K562 (cell line): ENCODE measurements around the gene RFC2. TPM values are rescaled to one million over a fixed set of nuclear protein-coding genes. Genes with fewer than 3 reads are reported as not detected.

Experiments
- ATAC-seq: fragments of 200-7000 bp; cut with Tn5 transposase; 3 replicates; pipeline ENCODE4 v1.9.1; 2020; ENCODE audit warnings: moderate library complexity
- BruUV-seq: library from RNA; stranded (reverse); fragments of 400-500 nt; replicated peaks from 2 replicates; lab custom pipeline; 2021; lab: Mats Ljungman, UMichigan
- CTCF ChIA-PET: fragments of 300-600 bp; formaldehyde crosslinking; extraction: SDS; loops from one replicate; lab custom pipeline; 2021; ENCODE audit warnings: low intra/inter-chr PET ratio; lab: Yijun Ruan, JAX
- POLR2A ChIA-PET: fragments of 300-600, 350-650 bp; sonication (Branson Sonifier 250); formaldehyde crosslinking; extraction: SDS; loops from one replicate; lab custom pipeline; 2021; ENCODE audit warnings: antibody characterized with exemption, inconsistent platforms; lab: Yijun Ruan, JAX
- DNase-seq, 4 experiments: peaks; one replicate each; pipeline versions ENCODE4 v3.0.0 to v3.0.0-alpha.2; 2011 to 2018; ENCODE audit warnings: low spot score in 3 of 4, mixed read lengths in 3 of 4; ENCODE audit errors: extremely low read depth in 1 of 4
- FAIRE-seq: peaks from 2 replicates; lab custom pipeline; 2011; peaks lifted over from hg19 to GRCh38; lab: Jason Lieb, UNC
- H2AFZ ChIP-seq: 2 replicates; pipeline ENCODE4 v1.6.0; 2011; ENCODE audit warnings: low read depth, low read length, control low read depth, inconsistent platforms
- H3K27ac ChIP-seq: fragments of 200-600 bp; 3 replicates; pipeline ENCODE4 v1.8.0; 2011; ENCODE audit warnings: low read depth, mild to moderate bottlenecking, control low read depth, inconsistent platforms, low read length, moderate library complexity, mixed read lengths; ENCODE audit errors: extremely low read depth
- H3K27me3 ChIP-seq, 2 experiments: fragments of 300-600 bp in 1 of 2; 2 replicates in 1 of 2; 3 replicates in 1 of 2; pipeline versions ENCODE4 v1.6.0 to v1.8.0; 2011; ENCODE audit warnings: inconsistent platforms in 2 of 2, low read length in 2 of 2, mild to moderate bottlenecking in 1 of 2, mixed read lengths in 1 of 2, moderate library complexity in 1 of 2; ENCODE audit not compliant: control insufficient read depth in 2 of 2, insufficient read depth in 2 of 2
- H3K36me3 ChIP-seq: fragments of 300-600 bp; 3 replicates; pipeline ENCODE4 v1.8.0; 2011; ENCODE audit warnings: mild to moderate bottlenecking, low read length, inconsistent platforms; ENCODE audit not compliant: control insufficient read depth, insufficient read depth
- H3K4me1 ChIP-seq, 2 experiments: fragments of 200-600 bp in 1 of 2; replicated peaks in 1 of 2; 2 replicates in 1 of 2; 3 replicates in 1 of 2; pipeline versions ENCODE4 v1.5.1 to v1.8.0; 2011; ENCODE audit warnings: inconsistent platforms in 2 of 2, low read length in 2 of 2, mild to moderate bottlenecking in 1 of 2, mixed read lengths in 1 of 2, moderate library complexity in 1 of 2; ENCODE audit not compliant: control insufficient read depth in 2 of 2, insufficient read depth in 2 of 2
- H3K4me2 ChIP-seq: 2 replicates; pipeline ENCODE4 v1.6.1; 2011; ENCODE audit warnings: low read length, control low read depth, inconsistent platforms, mixed read lengths; ENCODE audit not compliant: insufficient read depth
- H3K4me3 ChIP-seq: fragments of 200-600 bp; sonication (generic), shearing (Covaris generic); 2 replicates; pipeline ENCODE4 v1.5.1; 2016; ENCODE audit warnings: control low read depth, inconsistent platforms
- H3K79me2 ChIP-seq: fragments of 200-600 bp; 3 replicates; pipeline ENCODE4 v1.8.0; 2011; ENCODE audit warnings: low read length, inconsistent platforms; ENCODE audit not compliant: control insufficient read depth, insufficient read depth
- H3K9ac ChIP-seq, 2 experiments: 2 replicates each; pipeline versions ENCODE4 v1.6.0 to v1.6.1; 2011; ENCODE audit warnings: low read depth in 2 of 2, low read length in 2 of 2, control low read depth in 1 of 2, inconsistent platforms in 1 of 2, mild to moderate bottlenecking in 1 of 2, mixed read lengths in 1 of 2; ENCODE audit not compliant: insufficient read depth in 1 of 2
- H3K9me1 ChIP-seq: one replicate; pipeline ENCODE4 v1.6.0; 2011; ENCODE audit warnings: inconsistent platforms, mild to moderate bottlenecking, low read length, moderate library complexity; ENCODE audit not compliant: control insufficient read depth, insufficient read depth
- H3K9me3 ChIP-seq: replicated peaks from 2 replicates; pipeline ENCODE4 v1.5.1; 2011; ENCODE audit warnings: low read depth, low read length, inconsistent platforms; ENCODE audit not compliant: control insufficient read depth, insufficient read depth
- H4K20me1 ChIP-seq: replicated peaks from 2 replicates; pipeline ENCODE4 v1.6.1; 2011; ENCODE audit warnings: low read length, inconsistent platforms, mixed read lengths; ENCODE audit not compliant: control insufficient read depth, insufficient read depth
- BCOR ChIP-seq: fragments of 450-650 bp; IDR thresholded peaks from 2 replicates; pipeline ENCODE4 v1.6.1; 2016
- NCOA1 ChIP-seq: fragments of 450-650 bp; IDR thresholded peaks from 2 replicates; pipeline ENCODE4 v1.6.1; 2016; ENCODE audit warnings: low read depth
- POLR2AphosphoS5 ChIP-seq: IDR thresholded peaks from 2 replicates; pipeline ENCODE4 v1.6.1; 2011; ENCODE audit warnings: mild to moderate bottlenecking, low read depth, low read length, moderate library complexity; ENCODE audit not compliant: control insufficient read depth, insufficient read depth
- POLR2G ChIP-seq: fragments of 200-400 bp; formaldehyde crosslinking; IDR thresholded peaks from 2 replicates; pipeline ENCODE4 v1.6.1; 2017; ENCODE audit warnings: low read depth, mild to moderate bottlenecking, antibody characterized with exemption, low read length, moderate library complexity
- SUPT5H ChIP-seq: fragments of 450-650 bp; IDR thresholded peaks from 2 replicates; pipeline ENCODE4 v1.6.1; 2016
- ZNF518B ChIP-seq: fragments of 250-450 bp; sonication (Bioruptor Pico); IDR thresholded peaks from 2 replicates; pipeline ENCODE4 v1.5.0; 2021; ENCODE audit warnings: mild to moderate bottlenecking, moderate library complexity
- WGBS: fragments of 100-300 bp; shearing (Covaris generic); methylation state at CpG from one replicate; pipeline ENCODE4 v1.1.6; 2016; ENCODE audit warnings: low coverage, mixed read lengths; ENCODE audit not compliant: insufficient coverage; ENCODE audit errors: missing lambda C conversion rate; 5-methylcytosine and 5-hydroxymethylcytosine counted together
- in situ Hi-C: fragments of 300-500 bp; cut with MboI; formaldehyde crosslinking; loops from 4 replicates; pipeline ENCODE4 v1.15.0; 2018; ENCODE audit warnings: inconsistent platforms, mixed read lengths
- intact Hi-C: fragments of 100-400 bp; cut with micrococcal nuclease; formaldehyde crosslinking; loops from 2 replicates; pipeline ENCODE4 v1.14.2; 2022
- polyA plus RNA-seq, 8 experiments: library from polyadenylated mRNA; depleted of rRNA in 4 of 8; stranded (reverse) in 5 of 8; unstranded in 3 of 8; fragments of >200 nt; fragmentation: Nextera tagmentation in 2 of 8; fragmentation: Illumina TruSeq in 1 of 8; extraction: Ambion mirVana in 2 of 8; extraction: Trizol in 1 of 8; gene quantifications; 2 replicates each; pipeline versions ENCODE4 v1.2.1 to v1.2.3, GENCODE V29; 2011 to 2014; ENCODE audit warnings: inconsistent platforms in 1 of 8, missing spikeins in 1 of 8
- total RNA-seq, 7 experiments: library from RNA; depleted of rRNA in 6 of 7; stranded (reverse); fragments of >200 nt in 6 of 7; fragmentation: Illumina TruSeq in 2 of 7; extraction: Trizol in 2 of 7; gene quantifications; 2 replicates each; pipeline versions ENCODE4 v1.2.1 to v1.2.3, GENCODE V29; 2011 to 2021; ENCODE audit warnings: low replicate concordance in 1 of 7

Gene RFC2
- total and polyA plus RNA-seq, 9 of the 15 experiments (the other 6 are each of a cell fraction or from before 2014, with no cell fraction given): 32.5 to 161 (median 102) TPM

GRCh38 chr7:74228951-74229900 lies 25.0 kb downstream of the RFC2 start:
- FAIRE-seq: no peak
- WGBS: 94% methylated on average over 9 of the region's 9 CpGs
- Histone ChIP-seq H3K4me2 (no peak overlapping the region), H3K4me3 (no peak overlapping the region), H3K4me1 (peaks cover 6 to 7% of the 10 kb centered on the region in 2 experiments; a peak in 4 of 5 replicates), H2AFZ (no peak overlapping the region), H3K9ac (peak overlapping the region in 1 of 2 experiments; percentile 57; a peak in 1 of 4 replicates), H3K9me3 (no peaks in the 10 kb centered on the region), H4K20me1 (peaks cover 9% of the 10 kb centered on the region), H3K27ac (no peak overlapping the region), H3K9me1 (no peaks in the 10 kb centered on the region), H3K36me3 (peaks cover 77% of the 10 kb centered on the region), H3K79me2 (no peaks in the 10 kb centered on the region), H3K27me3 (no peaks in the 10 kb centered on the region)
- BruUV-seq: TSS peak; percentile 12
- in situ Hi-C loops (no loop called here), intact Hi-C loops (no loop called here)
- ChIA-PET CTCF (no interaction called here), POLR2A (interaction anchor here (0.6 to 1.0 kb wide), 6 partner anchors 11 to 245 kb away, joined by 3 read pairs; no protein-coding TSS in a partner anchor)
- ATAC-seq: no peak
- TF ChIP-seq ZNF518B: no peak
- peak; percentile 36; the same call in 1 of the 2 replicates for TF ChIP-seq SUPT5H
- TF ChIP-seq BCOR: no peak
- TF ChIP-seq NCOA1: no peak
- 0 out of 2 replicates have a peak, but pooled peaks have one; percentile 23 for TF ChIP-seq POLR2AphosphoS5
- TF ChIP-seq POLR2G: peak; percentile 29; the same call in 1 of the 2 replicates
- no peak for DNase-seq
